ENCODE data around the gene LPIN1.

Gene LPIN1

DNA sequence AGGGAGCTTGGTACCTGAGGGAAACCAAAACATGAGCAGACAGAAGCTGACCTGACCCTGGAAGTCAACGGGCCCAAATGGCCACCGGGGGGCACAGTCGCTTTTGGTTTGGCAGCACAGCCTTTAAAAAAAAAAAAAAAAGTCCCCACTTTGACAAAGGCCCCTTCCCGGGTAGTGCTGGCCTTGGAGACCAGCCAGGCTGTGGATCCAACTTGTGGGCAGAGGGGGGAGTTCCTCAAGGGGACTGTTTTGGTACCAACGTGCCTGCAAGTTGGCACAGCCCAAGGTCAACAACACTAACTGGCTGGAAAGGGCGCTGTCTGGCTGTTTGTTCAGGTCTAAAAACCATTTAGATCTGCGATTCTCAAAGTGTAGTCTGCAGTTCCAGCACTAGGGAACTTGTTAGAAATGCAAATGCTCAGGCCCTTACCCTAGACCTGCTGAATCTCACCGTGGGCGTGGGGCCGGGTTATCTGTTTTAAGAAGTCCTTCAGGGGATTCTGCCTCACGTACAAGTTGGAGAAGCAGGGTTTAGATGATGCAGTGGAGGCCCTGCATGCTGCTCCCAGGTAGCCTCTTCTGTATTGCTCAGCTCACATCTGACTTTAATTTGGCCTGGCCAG is 83.0 kb downstream of the LPIN1 start:
- Histone ChIP-seq H3K36me3 (ENCODE audit: control insufficient read depth, insufficient read depth, low read length) (peaks cover 14% of the 10 kb centered on the region), H3K4me1 (ENCODE audit: control insufficient read depth, insufficient read depth, low read length, poor library complexity, severe bottlenecking) (peaks cover 18% of the 10 kb centered on the region), H3K4me3 (ENCODE audit: insufficient read depth, low read depth, low read length, poor library complexity, severe bottlenecking) (peak overlapping the region; percentile 41), H3K27me3 (replicated peaks; ENCODE audit: control insufficient read depth, insufficient read depth, low read length, poor library complexity, severe bottlenecking) (no peaks in the 10 kb centered on the region), H3K9me3 (ENCODE audit: control insufficient read depth, low read length) (no peaks in the 10 kb centered on the region), H3K27ac (ENCODE audit: insufficient read depth, low read length, poor library complexity, severe bottlenecking) (no peak overlapping the region)
- DNase-seq: peak; percentile 11 to 39 (median 23)

DNA sequence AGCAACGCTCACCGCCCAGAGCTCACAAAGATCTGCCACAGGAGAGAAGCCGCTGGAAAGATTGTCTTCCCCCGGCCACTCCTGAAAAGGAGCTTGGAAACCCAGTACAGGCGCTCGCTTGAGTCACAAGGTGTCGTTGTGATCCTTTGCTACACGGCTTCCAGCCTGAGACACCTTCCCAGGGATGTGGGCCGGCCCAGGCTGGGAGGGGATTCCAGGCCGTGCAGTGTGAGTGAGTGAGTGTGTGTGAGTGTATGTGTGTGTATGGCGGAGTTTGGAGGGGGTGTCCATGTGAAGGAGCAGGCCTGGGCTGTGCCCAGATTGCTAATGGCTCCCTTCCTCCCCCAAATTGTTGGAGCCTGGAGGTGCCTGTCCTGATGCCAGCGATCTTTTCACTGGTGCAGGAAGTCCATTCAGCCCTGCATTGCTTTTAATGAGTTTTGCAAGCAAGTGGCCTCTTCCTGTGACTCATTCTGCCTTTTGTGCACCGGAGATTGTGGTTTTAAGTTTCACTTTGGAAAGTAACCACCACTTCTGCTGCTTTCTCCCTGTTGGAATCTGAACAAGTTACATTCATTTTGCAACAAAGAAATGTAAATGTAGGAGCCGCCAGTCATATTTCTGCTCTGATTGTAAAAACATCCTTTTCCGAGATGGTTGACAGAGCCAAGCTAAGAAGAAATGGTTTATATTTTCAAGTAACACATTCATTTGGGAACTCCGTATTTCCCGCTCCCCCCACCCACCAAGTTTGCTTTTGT is 83.7 kb downstream of the LPIN1 start:
- peaks cover 18% of the 10 kb centered on the region for H3K4me1 ChIP-seq (ENCODE audit: control insufficient read depth, insufficient read depth, low read length, poor library complexity, severe bottlenecking)
- DNase-seq: peak; percentile 11 to 32 (median 14)
- H3K27ac ChIP-seq (ENCODE audit: insufficient read depth, low read length, poor library complexity, severe bottlenecking): peak overlapping the region; percentile 29
- no peaks in the 10 kb centered on the region for H3K9me3 ChIP-seq (ENCODE audit: control insufficient read depth, low read length)
- H3K4me3 ChIP-seq (ENCODE audit: insufficient read depth, low read depth, low read length, poor library complexity, severe bottlenecking): peak overlapping the region; percentile 41
- H3K27me3 ChIP-seq (replicated peaks; ENCODE audit: control insufficient read depth, insufficient read depth, low read length, poor library complexity, severe bottlenecking): no peaks in the 10 kb centered on the region
- peaks cover 10% of the 10 kb centered on the region for H3K36me3 ChIP-seq (ENCODE audit: control insufficient read depth, insufficient read depth, low read length)

DNA sequence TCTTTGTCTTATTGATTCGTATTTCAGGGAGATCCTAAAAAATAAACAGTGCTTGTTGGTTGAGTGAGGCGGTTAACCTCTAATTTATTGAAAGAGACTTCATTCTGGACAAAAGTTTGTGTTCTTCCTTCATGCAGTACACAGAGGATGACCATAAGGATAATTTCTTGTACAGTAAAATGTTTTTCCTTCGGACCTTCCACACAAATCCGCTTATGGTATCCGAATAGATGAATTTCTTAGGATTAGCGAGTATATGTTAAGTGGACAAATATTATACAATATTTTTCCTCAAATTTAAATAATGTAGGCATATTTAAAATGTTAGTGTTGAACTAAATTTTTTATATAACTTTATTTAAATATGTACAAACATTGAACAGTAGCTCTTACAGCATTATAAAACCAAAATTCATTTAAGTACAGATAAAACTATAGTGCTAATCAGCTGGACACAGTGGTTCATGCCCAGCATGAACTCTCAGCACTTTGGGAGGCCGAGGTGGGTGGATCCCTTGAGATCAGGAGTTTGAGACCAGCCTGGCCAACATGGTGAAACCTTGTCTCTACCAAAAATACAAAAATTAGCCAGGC is 84.4 kb downstream of the LPIN1 start:
- Histone ChIP-seq H3K4me3 (ENCODE audit: insufficient read depth, low read depth, low read length, poor library complexity, severe bottlenecking) (peak overlapping the region; percentile 41), H3K36me3 (ENCODE audit: control insufficient read depth, insufficient read depth, low read length) (peaks cover 6% of the 10 kb centered on the region), H3K9me3 (ENCODE audit: control insufficient read depth, low read length) (no peaks in the 10 kb centered on the region), H3K4me1 (ENCODE audit: control insufficient read depth, insufficient read depth, low read length, poor library complexity, severe bottlenecking) (peaks cover 18% of the 10 kb centered on the region), H3K27me3 (replicated peaks; ENCODE audit: control insufficient read depth, insufficient read depth, low read length, poor library complexity, severe bottlenecking) (no peaks in the 10 kb centered on the region), H3K27ac (ENCODE audit: insufficient read depth, low read length, poor library complexity, severe bottlenecking) (no peak overlapping the region)
- no peak for DNase-seq

DNA sequence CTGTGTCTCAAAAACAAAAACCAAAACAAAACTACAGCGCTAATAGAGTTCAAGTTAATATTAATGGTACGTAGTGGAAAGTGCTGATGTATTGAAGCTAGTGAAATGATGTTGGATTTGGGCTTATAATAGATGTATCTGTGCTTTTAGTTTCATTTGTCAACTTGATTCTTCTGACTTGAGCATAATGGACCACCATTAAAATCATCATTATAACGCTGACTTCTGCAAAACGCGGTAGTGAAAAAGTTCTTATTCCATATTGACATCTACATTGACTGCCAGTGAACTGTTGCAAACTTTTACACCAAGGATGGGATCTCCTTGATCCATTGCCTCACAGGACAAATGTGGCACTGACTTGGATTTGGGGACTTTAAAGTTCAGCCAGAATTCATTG is 85.0 kb downstream of the LPIN1 start:
- Histone ChIP-seq H3K36me3 (ENCODE audit: control insufficient read depth, insufficient read depth, low read length) (peaks cover 6% of the 10 kb centered on the region), H3K27ac (ENCODE audit: insufficient read depth, low read length, poor library complexity, severe bottlenecking) (no peak overlapping the region), H3K4me1 (ENCODE audit: control insufficient read depth, insufficient read depth, low read length, poor library complexity, severe bottlenecking) (peaks cover 18% of the 10 kb centered on the region), H3K4me3 (ENCODE audit: insufficient read depth, low read depth, low read length, poor library complexity, severe bottlenecking) (no peak overlapping the region), H3K9me3 (ENCODE audit: control insufficient read depth, low read length) (no peaks in the 10 kb centered on the region), H3K27me3 (replicated peaks; ENCODE audit: control insufficient read depth, insufficient read depth, low read length, poor library complexity, severe bottlenecking) (no peaks in the 10 kb centered on the region)
- DNase-seq: no peak

DNA sequence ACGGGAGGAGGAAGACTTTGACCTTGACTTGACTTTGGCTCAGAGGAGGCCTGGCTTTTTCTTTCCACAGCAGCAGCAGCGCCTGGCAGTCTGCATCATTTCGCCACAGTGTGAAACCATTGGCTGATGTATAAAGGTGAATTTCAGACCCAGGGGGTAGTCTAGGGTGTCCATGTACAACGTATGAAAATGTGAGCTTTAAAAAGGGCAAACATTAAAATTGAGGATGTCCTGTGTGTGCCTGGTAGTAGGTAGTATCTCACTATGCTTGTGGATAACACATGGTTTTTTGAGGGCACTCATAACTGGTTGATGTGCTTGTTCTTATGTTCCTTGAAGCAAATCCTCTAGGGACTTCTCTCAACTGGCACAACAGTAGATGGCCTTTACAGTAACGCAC is 86.1 kb downstream of the LPIN1 start:
- no peak for DNase-seq
- no peaks in the 10 kb centered on the region for H3K27me3 ChIP-seq (replicated peaks; ENCODE audit: control insufficient read depth, insufficient read depth, low read length, poor library complexity, severe bottlenecking)
- no peaks in the 10 kb centered on the region for H3K9me3 ChIP-seq (ENCODE audit: control insufficient read depth, low read length)
- no peak overlapping the region for H3K4me3 ChIP-seq (ENCODE audit: insufficient read depth, low read depth, low read length, poor library complexity, severe bottlenecking)
- H3K36me3 ChIP-seq (ENCODE audit: control insufficient read depth, insufficient read depth, low read length): no peaks in the 10 kb centered on the region
- H3K27ac ChIP-seq (ENCODE audit: insufficient read depth, low read length, poor library complexity, severe bottlenecking): no peak overlapping the region
- H3K4me1 ChIP-seq (ENCODE audit: control insufficient read depth, insufficient read depth, low read length, poor library complexity, severe bottlenecking): peaks cover 18% of the 10 kb centered on the region

DNA sequence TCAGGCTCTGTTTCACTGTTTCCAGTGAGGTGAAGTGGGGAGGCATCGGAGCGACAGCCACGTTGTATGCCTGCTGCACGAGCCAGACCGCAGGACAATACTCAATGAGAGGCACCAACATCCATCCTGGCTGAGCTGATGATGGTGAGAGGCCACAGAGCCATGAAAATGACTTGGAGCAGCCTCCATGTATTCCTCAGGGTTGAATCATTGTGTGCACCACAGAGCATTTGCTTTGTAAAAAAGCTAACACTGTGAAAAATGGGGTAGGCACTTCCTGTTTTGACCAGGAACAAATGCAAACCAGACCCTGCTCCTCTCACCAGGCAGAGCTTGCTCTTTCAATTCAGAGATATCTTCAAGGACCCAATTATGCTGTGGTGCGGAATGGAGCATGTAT is 87.2 kb downstream of the LPIN1 start:
- Histone ChIP-seq H3K36me3 (ENCODE audit: control insufficient read depth, insufficient read depth, low read length) (no peaks in the 10 kb centered on the region), H3K4me1 (ENCODE audit: control insufficient read depth, insufficient read depth, low read length, poor library complexity, severe bottlenecking) (peaks cover 18% of the 10 kb centered on the region), H3K27ac (ENCODE audit: insufficient read depth, low read length, poor library complexity, severe bottlenecking) (no peak overlapping the region), H3K9me3 (ENCODE audit: control insufficient read depth, low read length) (no peaks in the 10 kb centered on the region), H3K4me3 (ENCODE audit: insufficient read depth, low read depth, low read length, poor library complexity, severe bottlenecking) (no peak overlapping the region), H3K27me3 (replicated peaks; ENCODE audit: control insufficient read depth, insufficient read depth, low read length, poor library complexity, severe bottlenecking) (no peaks in the 10 kb centered on the region)
- DNase-seq: no peak

DNA sequence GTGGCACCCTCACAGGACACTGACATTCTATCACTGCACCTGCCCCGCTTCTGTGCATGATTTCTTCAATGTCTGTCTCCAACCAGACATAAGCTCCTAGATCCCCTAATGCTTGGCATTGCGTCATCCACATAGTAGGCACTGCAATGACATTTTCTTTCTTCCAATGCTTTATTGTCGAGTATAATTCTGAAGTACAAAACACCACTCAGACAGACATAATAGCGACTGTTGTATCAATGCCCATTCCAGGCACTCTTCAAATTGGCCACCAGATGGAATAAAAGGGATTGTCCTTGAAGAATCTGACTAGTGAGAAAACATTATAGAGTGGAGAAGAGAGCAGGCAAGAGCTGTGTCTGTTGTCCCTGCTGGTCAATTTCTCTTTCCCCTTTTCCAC is 89.0 kb downstream of the LPIN1 start:
- no peak for DNase-seq

DNA sequence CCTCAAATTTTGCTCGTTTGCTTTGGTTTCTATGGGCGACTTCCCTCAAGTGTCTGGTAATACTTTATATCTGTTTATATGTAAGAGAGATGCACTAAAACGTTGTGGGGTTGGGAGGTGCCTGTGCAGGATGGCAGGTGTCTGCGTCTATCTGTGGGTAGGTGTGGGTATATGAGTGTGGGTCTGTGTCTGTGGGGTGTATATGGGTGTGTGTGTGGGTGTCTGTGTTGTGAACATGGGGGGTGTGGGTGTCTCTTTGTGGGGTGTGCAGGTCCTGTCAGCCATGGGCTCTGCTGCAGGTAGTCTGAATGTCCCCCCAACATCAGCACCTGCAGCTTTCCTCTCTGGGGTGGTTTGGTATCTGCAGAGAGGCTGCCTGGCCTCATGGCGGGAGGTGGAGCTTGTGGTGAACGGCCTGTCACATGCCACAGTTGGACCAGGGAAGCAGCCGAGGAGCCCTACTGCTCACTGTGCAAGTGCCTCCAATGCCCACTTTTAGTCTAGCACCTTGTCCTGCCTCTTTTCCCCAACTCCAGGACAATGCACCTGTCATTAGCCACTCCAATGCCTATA is 90.3 kb downstream of the LPIN1 start:
- Histone ChIP-seq H3K27ac (ENCODE audit: insufficient read depth, low read length, poor library complexity, severe bottlenecking) (no peak overlapping the region), H3K4me3 (ENCODE audit: insufficient read depth, low read depth, low read length, poor library complexity, severe bottlenecking) (no peak overlapping the region), H3K27me3 (replicated peaks; ENCODE audit: control insufficient read depth, insufficient read depth, low read length, poor library complexity, severe bottlenecking) (no peaks in the 10 kb centered on the region), H3K4me1 (ENCODE audit: control insufficient read depth, insufficient read depth, low read length, poor library complexity, severe bottlenecking) (no peaks in the 10 kb centered on the region), H3K9me3 (ENCODE audit: control insufficient read depth, low read length) (no peaks in the 10 kb centered on the region), H3K36me3 (ENCODE audit: control insufficient read depth, insufficient read depth, low read length) (no peaks in the 10 kb centered on the region)
- no peak for DNase-seq

More for the DNA sequence above, 89.0 kb downstream of the LPIN1 start:
- Histone ChIP-seq H3K27me3 (replicated peaks; ENCODE audit: control insufficient read depth, insufficient read depth, low read length, poor library complexity, severe bottlenecking) (no peaks in the 10 kb centered on the region), H3K36me3 (ENCODE audit: control insufficient read depth, insufficient read depth, low read length) (no peaks in the 10 kb centered on the region), H3K4me1 (ENCODE audit: control insufficient read depth, insufficient read depth, low read length, poor library complexity, severe bottlenecking) (peaks cover 3% of the 10 kb centered on the region), H3K27ac (ENCODE audit: insufficient read depth, low read length, poor library complexity, severe bottlenecking) (no peak overlapping the region), H3K4me3 (ENCODE audit: insufficient read depth, low read depth, low read length, poor library complexity, severe bottlenecking) (no peak overlapping the region), H3K9me3 (ENCODE audit: control insufficient read depth, low read length) (no peaks in the 10 kb centered on the region)

DNA sequence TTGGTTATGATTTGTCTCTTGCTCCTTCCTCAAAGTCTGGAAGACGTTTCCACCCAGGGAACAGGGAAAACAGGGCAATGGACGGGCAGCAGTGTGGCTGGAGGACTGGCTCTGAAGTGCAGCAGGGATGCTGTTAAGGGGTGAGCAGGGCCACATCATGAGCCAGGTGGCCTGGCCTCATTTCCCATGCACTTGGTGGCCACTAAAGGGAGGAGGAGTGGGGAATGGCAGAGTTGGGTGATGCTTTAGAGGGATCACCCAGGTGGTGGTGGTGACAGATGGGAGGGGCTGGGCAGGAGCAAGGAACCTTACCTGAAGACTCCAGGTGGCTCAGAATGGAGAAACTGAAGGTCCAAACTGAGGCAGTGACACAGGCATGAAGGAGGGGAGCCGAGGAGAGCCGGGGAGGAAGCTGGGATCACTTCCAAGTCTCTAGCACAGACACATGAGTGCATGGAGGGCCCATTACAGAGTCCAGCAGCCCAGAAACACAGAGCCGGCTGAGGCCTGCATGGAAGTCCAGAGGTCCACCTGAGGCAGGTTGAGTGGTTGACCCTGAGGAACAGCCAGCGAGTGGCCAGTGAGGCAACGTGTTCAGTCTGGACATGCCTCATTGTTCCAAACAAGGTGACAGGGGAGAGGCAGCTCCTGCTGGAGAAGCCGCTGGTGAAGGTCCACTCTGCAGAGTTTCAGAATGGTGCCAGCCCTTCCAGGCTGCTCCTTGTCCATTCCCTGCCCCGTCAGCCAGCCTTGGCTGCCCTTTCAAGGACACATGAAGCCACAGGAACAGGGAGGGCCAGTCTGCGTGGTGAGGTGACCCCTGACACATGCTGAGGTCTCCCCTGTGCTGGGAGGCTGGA is 91.7 kb downstream of the LPIN1 start:
- no peak for DNase-seq
- H3K9me3 ChIP-seq (ENCODE audit: control insufficient read depth, low read length): no peaks in the 10 kb centered on the region
- no peaks in the 10 kb centered on the region for H3K27me3 ChIP-seq (replicated peaks; ENCODE audit: control insufficient read depth, insufficient read depth, low read length, poor library complexity, severe bottlenecking)
- H3K4me1 ChIP-seq (ENCODE audit: control insufficient read depth, insufficient read depth, low read length, poor library complexity, severe bottlenecking): no peaks in the 10 kb centered on the region
- no peak overlapping the region for H3K27ac ChIP-seq (ENCODE audit: insufficient read depth, low read length, poor library complexity, severe bottlenecking)
- no peaks in the 10 kb centered on the region for H3K36me3 ChIP-seq (ENCODE audit: control insufficient read depth, insufficient read depth, low read length)
- no peak overlapping the region for H3K4me3 ChIP-seq (ENCODE audit: insufficient read depth, low read depth, low read length, poor library complexity, severe bottlenecking)
